H9 (cell line): ENCODE data around the gene SLC19A1. TPM values are rescaled to one million over a fixed set of nuclear protein-coding genes. Genes with fewer than 3 reads are reported as not detected.

Source experiments
- DNase-seq: peaks from one replicate; pipeline ENCODE4 v3.0.0-alpha.2; 2017
- H2AFZ ChIP-seq: one replicate; pipeline ENCODE4 v1.6.1; 2013; ENCODE audit warnings: mild to moderate bottlenecking, low read length, control low read depth, moderate library complexity
- H2AK5ac ChIP-seq: 2 replicates; pipeline ENCODE4 v1.6.1; 2013; ENCODE audit warnings: low read length, control low read depth, mixed read lengths; ENCODE audit not compliant: insufficient read length
- H2BK120ac ChIP-seq: one replicate; pipeline ENCODE4 v1.6.1; 2013; ENCODE audit warnings: low read depth, mild to moderate bottlenecking, low read length, control low read depth, inconsistent platforms; ENCODE audit not compliant: poor library complexity, severe bottlenecking
- H2BK12ac ChIP-seq: 2 replicates; pipeline ENCODE4 v1.6.1; 2013; ENCODE audit warnings: low read length, control low read depth, mixed read lengths, low read depth; ENCODE audit not compliant: insufficient read length
- H2BK15ac ChIP-seq: 2 replicates; pipeline ENCODE4 v1.6.1; 2013; ENCODE audit warnings: low read depth, low read length, control low read depth
- H2BK20ac ChIP-seq: one replicate; pipeline ENCODE4 v1.6.1; 2013; ENCODE audit warnings: low read depth, mild to moderate bottlenecking, low read length, control low read depth, inconsistent platforms; ENCODE audit not compliant: poor library complexity, severe bottlenecking
- H2BK5ac ChIP-seq: 2 replicates; pipeline ENCODE4 v1.6.1; 2013; ENCODE audit warnings: low read length, control low read depth, mixed read lengths; ENCODE audit not compliant: insufficient read length
- H3K14ac ChIP-seq: 2 replicates; pipeline ENCODE4 v1.6.1; 2013; ENCODE audit warnings: low read length, control low read depth; ENCODE audit not compliant: insufficient read depth
- H3K18ac ChIP-seq: 2 replicates; pipeline ENCODE4 v1.6.1; 2013; ENCODE audit warnings: low read depth, mild to moderate bottlenecking, mixed read lengths, low read length, control low read depth; ENCODE audit not compliant: insufficient read length
- H3K23ac ChIP-seq: 2 replicates; pipeline ENCODE4 v1.6.1; 2013; ENCODE audit warnings: low read length, control low read depth, mixed read lengths, low read depth; ENCODE audit not compliant: insufficient read length
- H3K23me2 ChIP-seq: 2 replicates; pipeline ENCODE4 v1.6.1; 2013; ENCODE audit warnings: low read depth, mild to moderate bottlenecking, mixed read lengths, low read length, control low read depth; ENCODE audit not compliant: insufficient read length, poor library complexity, severe bottlenecking
- H3K27ac ChIP-seq: 2 replicates; pipeline ENCODE4 v1.5.1; 2013; ENCODE audit warnings: low read length, control low read depth, mixed read lengths, low read depth; ENCODE audit not compliant: insufficient read length
- H3K27me3 ChIP-seq: 2 replicates; pipeline ENCODE4 v1.6.1; 2013; ENCODE audit warnings: low read length, control low read depth, inconsistent platforms; ENCODE audit not compliant: insufficient read depth
- H3K4ac ChIP-seq: 2 replicates; pipeline ENCODE4 v1.6.1; 2013; ENCODE audit warnings: low read depth, mild to moderate bottlenecking, control low read depth, inconsistent platforms, low read length, moderate library complexity
- H3K4me1 ChIP-seq: 2 replicates; pipeline ENCODE4 v1.6.1; 2013; ENCODE audit warnings: low read length, control low read depth, inconsistent platforms; ENCODE audit not compliant: insufficient read depth
- H3K4me2 ChIP-seq: 2 replicates; pipeline ENCODE4 v1.6.1; 2013; ENCODE audit warnings: low read length, control low read depth, mixed read lengths; ENCODE audit not compliant: insufficient read length, insufficient read depth
- H3K56ac ChIP-seq: 2 replicates; pipeline ENCODE4 v1.6.1; 2013; ENCODE audit warnings: low read depth, mild to moderate bottlenecking, mixed read lengths, low read length, control low read depth; ENCODE audit not compliant: insufficient read length
- H3K79me1 ChIP-seq: 2 replicates; pipeline ENCODE4 v1.6.1; 2013; ENCODE audit warnings: low read depth, mild to moderate bottlenecking, moderate library complexity, low read length, control low read depth, inconsistent platforms; ENCODE audit not compliant: insufficient read depth, poor library complexity, severe bottlenecking
- H3K79me2 ChIP-seq: 2 replicates; pipeline ENCODE4 v1.6.1; 2013; ENCODE audit warnings: low read length, control low read depth, inconsistent platforms; ENCODE audit not compliant: insufficient read depth
- H3K9ac ChIP-seq: 2 replicates; pipeline ENCODE4 v1.6.1; 2013; ENCODE audit warnings: low read length, control low read depth, mixed read lengths; ENCODE audit not compliant: insufficient read length; ENCODE audit errors: extremely low read depth
- H3K9me3 ChIP-seq: one replicate; pipeline ENCODE4 v1.6.1; 2013; ENCODE audit warnings: low read depth, low read length, inconsistent platforms; ENCODE audit not compliant: control insufficient read depth
- H3T11ph ChIP-seq: one replicate; pipeline ENCODE4 v1.6.1; 2013; ENCODE audit warnings: mild to moderate bottlenecking, low read length, control low read depth, inconsistent platforms
- H4K20me1 ChIP-seq: one replicate; pipeline ENCODE4 v1.6.1; 2013; ENCODE audit not compliant: control insufficient read depth, insufficient read length, insufficient read depth
- H4K5ac ChIP-seq: 2 replicates; pipeline ENCODE4 v1.6.1; 2013; ENCODE audit warnings: low read depth, mild to moderate bottlenecking, mixed read lengths, low read length, control low read depth; ENCODE audit not compliant: insufficient read length
- H4K8ac ChIP-seq: replicated peaks from 2 replicates; pipeline ENCODE4 v1.6.1; 2013; ENCODE audit warnings: low read length, control low read depth, mixed read lengths, low read depth; ENCODE audit not compliant: insufficient read length
- H4K91ac ChIP-seq: 2 replicates; pipeline ENCODE4 v1.6.1; 2013; ENCODE audit warnings: low read depth, mild to moderate bottlenecking, moderate library complexity, mixed read lengths, low read length, control low read depth; ENCODE audit not compliant: insufficient read length
- H3K27ac Mint-ChIP-seq, 3 experiments: 2 replicates in 2 of 3; 3 replicates in 1 of 3; pipeline ENCODE4 v1.8.0; 2020 to 2021; ENCODE audit warnings: mixed read lengths in 3 of 3, mild to moderate bottlenecking in 1 of 3, moderate library complexity in 1 of 3
- H3K27me3 Mint-ChIP-seq: 2 replicates; pipeline ENCODE4 v1.8.0; 2021; ENCODE audit warnings: low read depth, mild to moderate bottlenecking, moderate library complexity, mixed read lengths
- H3K36me3 Mint-ChIP-seq, 3 experiments: 2 replicates in 2 of 3; 3 replicates in 1 of 3; pipeline ENCODE4 v1.8.0; 2020 to 2021; ENCODE audit warnings: low read depth in 3 of 3, mixed read lengths in 3 of 3; ENCODE audit not compliant: insufficient read depth in 1 of 3
- H3K4me1 Mint-ChIP-seq, 2 experiments: 2 replicates each; pipeline ENCODE4 v1.8.0; 2020; ENCODE audit warnings: mixed read lengths in 2 of 2
- H3K4me3 Mint-ChIP-seq, 2 experiments: 2 replicates in 1 of 2; 3 replicates in 1 of 2; pipeline ENCODE4 v1.8.0; 2020 to 2021; ENCODE audit warnings: mild to moderate bottlenecking in 2 of 2, mixed read lengths in 2 of 2, moderate library complexity in 1 of 2
- H3K9me3 Mint-ChIP-seq, 2 experiments: 2 replicates in 1 of 2; 3 replicates in 1 of 2; pipeline ENCODE4 v1.8.0; 2020; ENCODE audit warnings: mild to moderate bottlenecking in 2 of 2, mixed read lengths in 2 of 2, moderate library complexity in 1 of 2
- WGBS: extraction: QIAGEN DNeasy Blood & Tissue Kit; methylation state at CpG from one replicate; pipeline ENCODE4 v1.1.7; 2013; ENCODE audit warnings: missing lambda C conversion rate, low lambda C conversion rate, mixed read lengths; ENCODE audit not compliant: insufficient read length; ENCODE audit errors: extremely low coverage; 5-methylcytosine and 5-hydroxymethylcytosine counted together
- total RNA-seq: library from RNA; stranded (reverse); gene quantifications from 2 replicates; pipeline ENCODE4 v1.2.1, GENCODE V29; 2021
- TF ChIP-seq, protein P1 (sequence below): fragments of 200-600 bp; sonication (generic); conservative IDR thresholded peaks from 3 replicates; pipeline ENCODE4 v1.8.0; 2021; ENCODE audit warnings: antibody characterized with exemption, mild to moderate bottlenecking

Gene SLC19A1
- total RNA-seq, 1 experiment from 2014 or later: 32.4 TPM

DNA sequence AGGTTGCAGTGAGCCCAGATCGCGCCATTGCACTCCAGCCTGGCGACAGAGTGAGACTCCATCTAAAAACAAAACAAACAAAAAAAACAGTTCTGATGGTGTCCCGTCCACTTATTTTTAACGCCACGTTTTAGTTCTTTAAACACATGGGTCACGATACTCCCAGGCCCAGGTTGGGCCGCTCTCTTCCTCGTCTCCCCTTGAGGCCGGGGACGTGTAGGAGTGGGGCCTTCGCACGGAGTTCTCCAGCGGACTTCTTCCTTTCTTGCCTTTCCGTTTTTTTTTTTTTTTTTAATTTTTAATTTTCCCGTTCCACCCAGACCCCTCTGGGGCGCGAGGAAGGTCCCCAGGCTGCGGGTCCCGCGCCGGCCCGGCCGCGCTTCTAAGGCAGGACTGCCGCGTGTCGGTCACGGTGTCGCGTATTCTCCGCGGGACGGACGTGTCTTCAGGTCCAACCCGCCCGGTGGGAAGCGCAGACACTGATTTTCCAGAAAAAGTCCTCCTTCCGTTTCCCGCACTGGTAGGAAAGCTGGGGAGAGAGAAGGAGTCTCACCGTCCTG lies 47.5 kb upstream of the SLC19A1 start:
- H3K27me3 Mint-ChIP-seq: peaks cover 49% of the 10 kb centered on the region

More for the DNA sequence above, 47.5 kb upstream of the SLC19A1 start:
- H3K27me3 ChIP-seq: no peaks in the 10 kb centered on the region
- H2BK12ac ChIP-seq: no peak overlapping the region
- H2BK120ac ChIP-seq: no peak overlapping the region
- H2BK20ac ChIP-seq: no peak overlapping the region
- H3K79me2 ChIP-seq: no peaks in the 10 kb centered on the region
- H3K4ac ChIP-seq: no peak overlapping the region
- no peak overlapping the region for H3K9ac ChIP-seq
- H2AK5ac ChIP-seq: no peak overlapping the region
- no peak for DNase-seq
- no peak overlapping the region for H4K91ac ChIP-seq
- no peak overlapping the region for H3K14ac ChIP-seq
- no peaks in the 10 kb centered on the region for H3K79me1 ChIP-seq
- no peak overlapping the region for H3K27ac ChIP-seq
- H4K5ac ChIP-seq: no peak overlapping the region
- peak overlapping the region; percentile 44 for H3K4me2 ChIP-seq
- H2AFZ ChIP-seq: no peak overlapping the region
- Mint-ChIP-seq H3K9me3 (peaks cover 29 to 41% of the 10 kb centered on the region in 2 experiments), H3K4me1 (no peaks in the 10 kb centered on the region), H3K27ac (no peak overlapping the region), H3K36me3 (peaks cover 2 to 25% (median 20%) of the 10 kb centered on the region in 3 experiments; a peak in 5 of 7 replicates), H3K4me3 (peak overlapping the region in 1 of 2 experiments; percentile 31; a peak in 2 of 5 replicates)
- H3K56ac ChIP-seq: no peak overlapping the region
- H4K8ac ChIP-seq: no peak overlapping the region
- peaks cover 19% of the 10 kb centered on the region for H3K9me3 ChIP-seq
- TF ChIP-seq, protein P1, sequence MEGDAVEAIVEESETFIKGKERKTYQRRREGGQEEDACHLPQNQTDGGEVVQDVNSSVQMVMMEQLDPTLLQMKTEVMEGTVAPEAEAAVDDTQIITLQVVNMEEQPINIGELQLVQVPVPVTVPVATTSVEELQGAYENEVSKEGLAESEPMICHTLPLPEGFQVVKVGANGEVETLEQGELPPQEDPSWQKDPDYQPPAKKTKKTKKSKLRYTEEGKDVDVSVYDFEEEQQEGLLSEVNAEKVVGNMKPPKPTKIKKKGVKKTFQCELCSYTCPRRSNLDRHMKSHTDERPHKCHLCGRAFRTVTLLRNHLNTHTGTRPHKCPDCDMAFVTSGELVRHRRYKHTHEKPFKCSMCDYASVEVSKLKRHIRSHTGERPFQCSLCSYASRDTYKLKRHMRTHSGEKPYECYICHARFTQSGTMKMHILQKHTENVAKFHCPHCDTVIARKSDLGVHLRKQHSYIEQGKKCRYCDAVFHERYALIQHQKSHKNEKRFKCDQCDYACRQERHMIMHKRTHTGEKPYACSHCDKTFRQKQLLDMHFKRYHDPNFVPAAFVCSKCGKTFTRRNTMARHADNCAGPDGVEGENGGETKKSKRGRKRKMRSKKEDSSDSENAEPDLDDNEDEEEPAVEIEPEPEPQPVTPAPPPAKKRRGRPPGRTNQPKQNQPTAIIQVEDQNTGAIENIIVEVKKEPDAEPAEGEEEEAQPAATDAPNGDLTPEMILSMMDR: no peak
- H3T11ph ChIP-seq: no peak overlapping the region
- no peaks in the 10 kb centered on the region for H4K20me1 ChIP-seq
- H3K18ac ChIP-seq: no peak overlapping the region
- no peak overlapping the region for H2BK15ac ChIP-seq
- no peaks in the 10 kb centered on the region for H3K4me1 ChIP-seq
- H2BK5ac ChIP-seq: no peak overlapping the region
- no peak overlapping the region for H3K23ac ChIP-seq
- H3K23me2 ChIP-seq: peaks cover 6% of the 10 kb centered on the region
- no CpG with 5 or more reads among the region's 41 CpGs for WGBS
